ENCODE results near the gene SELENOO.

DNA sequence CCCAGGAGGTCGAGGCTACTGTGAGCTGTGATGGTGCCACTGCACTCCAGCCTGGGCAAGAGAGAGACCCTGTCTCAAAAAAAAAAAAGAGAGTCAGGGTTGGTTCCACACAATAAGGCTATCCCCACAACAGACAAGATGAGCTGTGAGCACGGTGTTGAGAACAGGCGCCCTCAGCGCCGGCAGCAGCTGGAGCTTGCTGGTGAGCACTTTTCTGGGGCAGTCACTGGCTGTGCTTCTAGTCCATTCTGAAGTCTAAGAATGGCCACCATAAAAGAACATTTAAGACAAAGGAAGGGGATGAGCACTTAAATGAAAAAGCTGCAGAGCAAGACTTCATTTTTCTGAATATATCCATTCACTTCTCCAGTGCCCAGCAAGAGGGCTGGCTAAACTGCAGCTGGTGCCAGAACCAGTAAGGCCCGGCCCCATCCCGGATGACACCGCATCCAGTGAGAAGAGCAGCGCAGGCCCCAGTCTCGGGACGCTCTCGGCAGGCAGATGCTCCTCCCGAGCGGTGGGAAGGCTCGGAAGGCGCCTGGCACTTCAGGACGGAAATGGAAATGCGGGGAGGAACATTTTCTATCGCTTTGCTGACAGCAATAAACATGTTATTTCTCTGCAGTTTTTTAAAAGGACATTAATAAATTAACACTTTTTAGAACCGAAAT, 31.8 kb downstream of the SELENOO start:
- TF ChIP-seq, protein P1, sequence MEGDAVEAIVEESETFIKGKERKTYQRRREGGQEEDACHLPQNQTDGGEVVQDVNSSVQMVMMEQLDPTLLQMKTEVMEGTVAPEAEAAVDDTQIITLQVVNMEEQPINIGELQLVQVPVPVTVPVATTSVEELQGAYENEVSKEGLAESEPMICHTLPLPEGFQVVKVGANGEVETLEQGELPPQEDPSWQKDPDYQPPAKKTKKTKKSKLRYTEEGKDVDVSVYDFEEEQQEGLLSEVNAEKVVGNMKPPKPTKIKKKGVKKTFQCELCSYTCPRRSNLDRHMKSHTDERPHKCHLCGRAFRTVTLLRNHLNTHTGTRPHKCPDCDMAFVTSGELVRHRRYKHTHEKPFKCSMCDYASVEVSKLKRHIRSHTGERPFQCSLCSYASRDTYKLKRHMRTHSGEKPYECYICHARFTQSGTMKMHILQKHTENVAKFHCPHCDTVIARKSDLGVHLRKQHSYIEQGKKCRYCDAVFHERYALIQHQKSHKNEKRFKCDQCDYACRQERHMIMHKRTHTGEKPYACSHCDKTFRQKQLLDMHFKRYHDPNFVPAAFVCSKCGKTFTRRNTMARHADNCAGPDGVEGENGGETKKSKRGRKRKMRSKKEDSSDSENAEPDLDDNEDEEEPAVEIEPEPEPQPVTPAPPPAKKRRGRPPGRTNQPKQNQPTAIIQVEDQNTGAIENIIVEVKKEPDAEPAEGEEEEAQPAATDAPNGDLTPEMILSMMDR (IDR thresholded peaks at IDR 0.05), result no peak
- TF ChIP-seq TCF12 (IDR thresholded peaks at IDR 0.05) (no peak), POLR2AphosphoS5 (IDR thresholded peaks at IDR 0.05; ENCODE audit: low read depth, low read length) (no peak), SIN3A (IDR thresholded peaks at IDR 0.05; ENCODE audit: borderline replicate concordance, low read depth, low read length) (no peak), YY1 (IDR thresholded peaks at IDR 0.05; ENCODE audit: low read depth) (no peak), RCOR1 (IDR thresholded peaks at IDR 0.05; ENCODE audit: low read length) (no peak), FOSL2 (IDR thresholded peaks at IDR 0.05; ENCODE audit: borderline replicate concordance, low read depth) (no peak), RAD21 (IDR thresholded peaks at IDR 0.05; ENCODE audit: low read length) (no peak), FOXM1 (IDR thresholded peaks at IDR 0.05; ENCODE audit: low read depth) (no peak), SMC3 (IDR thresholded peaks at IDR 0.05; ENCODE audit: low read depth, low read length) (no peak)
- TF ChIP-seq, protein P2, sequence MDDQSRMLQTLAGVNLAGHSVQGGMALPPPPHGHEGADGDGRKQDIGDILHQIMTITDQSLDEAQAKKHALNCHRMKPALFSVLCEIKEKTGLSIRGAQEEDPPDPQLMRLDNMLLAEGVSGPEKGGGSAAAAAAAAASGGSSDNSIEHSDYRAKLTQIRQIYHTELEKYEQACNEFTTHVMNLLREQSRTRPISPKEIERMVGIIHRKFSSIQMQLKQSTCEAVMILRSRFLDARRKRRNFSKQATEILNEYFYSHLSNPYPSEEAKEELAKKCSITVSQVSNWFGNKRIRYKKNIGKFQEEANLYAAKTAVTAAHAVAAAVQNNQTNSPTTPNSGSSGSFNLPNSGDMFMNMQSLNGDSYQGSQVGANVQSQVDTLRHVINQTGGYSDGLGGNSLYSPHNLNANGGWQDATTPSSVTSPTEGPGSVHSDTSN (IDR thresholded peaks at IDR 0.05), result no peak
- TF ChIP-seq, protein P3, sequence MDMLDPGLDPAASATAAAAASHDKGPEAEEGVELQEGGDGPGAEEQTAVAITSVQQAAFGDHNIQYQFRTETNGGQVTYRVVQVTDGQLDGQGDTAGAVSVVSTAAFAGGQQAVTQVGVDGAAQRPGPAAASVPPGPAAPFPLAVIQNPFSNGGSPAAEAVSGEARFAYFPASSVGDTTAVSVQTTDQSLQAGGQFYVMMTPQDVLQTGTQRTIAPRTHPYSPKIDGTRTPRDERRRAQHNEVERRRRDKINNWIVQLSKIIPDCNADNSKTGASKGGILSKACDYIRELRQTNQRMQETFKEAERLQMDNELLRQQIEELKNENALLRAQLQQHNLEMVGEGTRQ (IDR thresholded peaks at IDR 0.05; ENCODE audit: borderline replicate concordance, low read depth, low read length), result no peak
